ENCODE results near the gene PTPN14. TPM values are rescaled to one million over a fixed set of nuclear protein-coding genes. Genes with fewer than 3 reads are reported as not detected.

Gene PTPN14
- total and polyA plus RNA-seq, 2 of the 8 experiments (the other 6 are each of a cell fraction or from before 2014, with no cell fraction given): 14.4 to 93.6 TPM

GRCh38 chr1:214466403-214467077, 84.9 kb downstream of the PTPN14 start (continued):
- no peak for TF ChIP-seq CHD7 (IDR thresholded peaks at IDR 0.05; ENCODE audit: insufficient replicate concordance, low read length)
- no peak for TF ChIP-seq RFX5 (IDR thresholded peaks at IDR 0.05; ENCODE audit: borderline replicate concordance, low read depth, low read length)
- no peak for TF ChIP-seq POLR2AphosphoS5 (IDR thresholded peaks at IDR 0.05; ENCODE audit: low read depth, low read length)
- TF ChIP-seq SP2 (IDR thresholded peaks at IDR 0.05; ENCODE audit: low read length): no peak
- TF ChIP-seq SIX5 (IDR thresholded peaks at IDR 0.05; ENCODE audit: low read depth, low read length): no peak
